Cardiac muscle cell (in vitro differentiated cells and primary cell): ENCODE measurements around the gene KIF26A. TPM values are rescaled to one million over a fixed set of nuclear protein-coding genes. Genes with fewer than 3 reads are reported as not detected.

Source experiments
- DNase-seq, 2 donors: peaks; one replicate each; pipeline versions ENCODE4 v3.0.0 to v3.0.0-alpha.2; 2010 to 2017; ENCODE audit warnings: low read depth in 1 of 2, low spot score in 1 of 2
- H3K27ac ChIP-seq: fragments of 200-600 bp; sonication (generic); 2 replicates; pipeline ENCODE4 v1.5.1; 2016
- H3K27me3 ChIP-seq: fragments of 200-600 bp; sonication (generic); 2 replicates; pipeline ENCODE4 v1.6.0; 2016; ENCODE audit warnings: control low read depth
- H3K36me3 ChIP-seq: fragments of 200-600 bp; sonication (generic); 2 replicates; pipeline ENCODE4 v1.5.1; 2016; ENCODE audit warnings: control low read depth
- H3K4me1 ChIP-seq: fragments of 200-600 bp; sonication (generic); 2 replicates; pipeline ENCODE4 v1.8.1; 2017; ENCODE audit warnings: low read depth, mild to moderate bottlenecking, mixed run types
- H3K4me3 ChIP-seq: fragments of 200-600 bp; sonication (generic); 2 replicates; pipeline ENCODE4 v1.5.1; 2016; ENCODE audit warnings: mild to moderate bottlenecking
- H3K9me3 ChIP-seq: fragments of 200-600 bp; sonication (generic); 2 replicates; pipeline ENCODE4 v1.5.1; 2017; ENCODE audit warnings: low read depth, mild to moderate bottlenecking, control low read depth
- polyA plus RNA-seq: library from polyadenylated mRNA; unstranded; fragments of >200 nt; fragmentation: Nextera tagmentation; extraction: Ambion mirVana; gene quantifications from 2 replicates; pipeline ENCODE4 v1.2.1, GENCODE V29; 2016
- total RNA-seq: library from RNA; depleted of rRNA; stranded (reverse); fragments of >200 nt; gene quantifications from 2 replicates; pipeline ENCODE4 v1.2.3, GENCODE V29; 2016
- TF ChIP-seq, protein P1 (sequence below): IDR thresholded peaks from 2 replicates; pipeline ENCODE4 v1.5.1; 2012; ENCODE audit warnings: low read depth, mild to moderate bottlenecking, low read length

KIF26A gene
- total and polyA plus RNA-seq, 2 experiments from 2014 or later, result 9.9 to 74.9 TPM

DNA sequence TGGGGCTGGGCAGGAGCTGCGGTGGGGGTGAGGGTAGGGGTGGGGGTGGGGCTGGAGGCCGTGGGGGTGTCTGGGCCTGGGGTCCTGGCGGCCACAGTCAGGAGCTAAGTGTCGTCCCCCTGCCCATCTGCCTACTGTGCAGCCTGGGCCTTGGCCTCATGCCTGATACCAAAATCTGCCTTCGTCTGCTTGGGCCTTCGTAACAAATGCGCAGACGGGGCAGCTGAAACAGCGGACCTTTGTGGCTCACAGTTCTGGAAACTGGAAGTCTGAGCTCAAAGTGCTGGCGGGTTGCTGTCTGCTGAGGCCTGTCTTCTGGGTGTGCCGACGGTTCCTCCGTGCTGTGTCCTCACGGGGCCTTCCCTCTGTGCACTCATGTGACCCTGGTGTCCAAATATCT is 61.7 kb downstream of the KIF26A start:
- H3K36me3 ChIP-seq, result no peaks in the 10 kb centered on the region
- H3K4me3 ChIP-seq, result no peak overlapping the region
- no peaks in the 10 kb centered on the region for H3K27me3 ChIP-seq
- H3K9me3 ChIP-seq, result no peaks in the 10 kb centered on the region
- H3K4me1 ChIP-seq, result no peaks in the 10 kb centered on the region
- DNase-seq, result no peak
- TF ChIP-seq, protein P1, sequence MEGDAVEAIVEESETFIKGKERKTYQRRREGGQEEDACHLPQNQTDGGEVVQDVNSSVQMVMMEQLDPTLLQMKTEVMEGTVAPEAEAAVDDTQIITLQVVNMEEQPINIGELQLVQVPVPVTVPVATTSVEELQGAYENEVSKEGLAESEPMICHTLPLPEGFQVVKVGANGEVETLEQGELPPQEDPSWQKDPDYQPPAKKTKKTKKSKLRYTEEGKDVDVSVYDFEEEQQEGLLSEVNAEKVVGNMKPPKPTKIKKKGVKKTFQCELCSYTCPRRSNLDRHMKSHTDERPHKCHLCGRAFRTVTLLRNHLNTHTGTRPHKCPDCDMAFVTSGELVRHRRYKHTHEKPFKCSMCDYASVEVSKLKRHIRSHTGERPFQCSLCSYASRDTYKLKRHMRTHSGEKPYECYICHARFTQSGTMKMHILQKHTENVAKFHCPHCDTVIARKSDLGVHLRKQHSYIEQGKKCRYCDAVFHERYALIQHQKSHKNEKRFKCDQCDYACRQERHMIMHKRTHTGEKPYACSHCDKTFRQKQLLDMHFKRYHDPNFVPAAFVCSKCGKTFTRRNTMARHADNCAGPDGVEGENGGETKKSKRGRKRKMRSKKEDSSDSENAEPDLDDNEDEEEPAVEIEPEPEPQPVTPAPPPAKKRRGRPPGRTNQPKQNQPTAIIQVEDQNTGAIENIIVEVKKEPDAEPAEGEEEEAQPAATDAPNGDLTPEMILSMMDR, result no peak
- H3K27ac ChIP-seq, result no peak overlapping the region

- H3K27me3 ChIP-seq, result no peaks in the 10 kb centered on the region
- no peaks in the 10 kb centered on the region for H3K36me3 ChIP-seq
- peaks cover 2% of the 10 kb centered on the region for H3K4me1 ChIP-seq
- H3K27ac ChIP-seq, result no peak overlapping the region
- no peaks in the 10 kb centered on the region for H3K9me3 ChIP-seq
- no peak overlapping the region for H3K4me3 ChIP-seq
- TF ChIP-seq, protein P1, result no peak
- DNase-seq, result no peak
Observed at GRCh38 chr14:104200591-104200990, 62.2 kb downstream of the KIF26A start.

DNA sequence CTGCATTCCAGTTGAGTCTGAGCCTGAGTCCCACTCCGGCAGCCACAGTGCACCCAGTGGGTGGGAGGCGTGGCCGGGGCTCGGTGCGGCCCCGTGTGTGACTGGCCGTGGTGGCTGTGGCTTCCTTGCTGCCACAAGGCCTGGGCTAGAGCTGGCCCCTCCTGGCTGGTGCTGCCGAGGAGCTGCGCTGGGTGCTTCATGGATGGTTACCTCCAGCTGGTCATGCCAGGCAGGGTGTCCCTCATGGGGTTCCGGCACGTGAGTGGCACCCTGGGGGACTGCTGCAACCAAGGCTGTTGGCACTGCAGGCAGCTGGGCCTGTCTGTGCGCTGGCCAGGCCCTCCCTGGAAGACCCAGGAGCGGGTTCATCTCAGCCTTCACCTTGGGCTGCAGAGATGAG is 62.7 kb downstream of the KIF26A start:
- H3K27ac ChIP-seq, result no peak overlapping the region
- H3K4me3 ChIP-seq, result no peak overlapping the region
- H3K36me3 ChIP-seq, result no peaks in the 10 kb centered on the region
- H3K27me3 ChIP-seq, result no peaks in the 10 kb centered on the region
- H3K9me3 ChIP-seq, result no peaks in the 10 kb centered on the region
- TF ChIP-seq, protein P1, result no peak
- peaks cover 5% of the 10 kb centered on the region for H3K4me1 ChIP-seq
- no peak for DNase-seq

DNA sequence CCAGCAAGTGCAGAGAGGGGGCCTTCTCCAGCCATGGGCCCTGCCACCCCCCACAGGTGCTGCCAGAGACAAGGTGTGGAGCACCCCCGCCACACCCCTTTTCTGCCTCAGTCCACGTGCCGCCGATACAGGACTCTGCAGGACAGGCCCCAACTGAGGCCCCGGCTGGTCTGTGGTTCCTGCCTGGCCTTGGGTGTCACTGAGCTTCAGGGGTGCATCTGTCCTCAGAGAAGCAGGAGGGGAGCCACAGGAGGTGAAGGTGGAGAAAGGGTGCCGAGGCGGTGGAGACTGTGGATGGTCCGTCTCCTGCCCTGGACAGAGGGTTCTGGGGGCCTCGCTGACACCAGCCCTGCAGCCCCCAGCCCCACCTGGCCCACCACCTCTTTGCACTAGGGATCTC is 63.1 kb downstream of the KIF26A start:
- Histone ChIP-seq H3K9me3 (no peaks in the 10 kb centered on the region), H3K27me3 (no peaks in the 10 kb centered on the region), H3K4me1 (peaks cover 8% of the 10 kb centered on the region), H3K27ac (no peak overlapping the region), H3K4me3 (no peak overlapping the region), H3K36me3 (no peaks in the 10 kb centered on the region)
- DNase-seq, result no peak
- TF ChIP-seq, protein P1, result no peak

GRCh38 chr14:104202259-104203070 is 64.1 kb downstream of the KIF26A start:
- Histone ChIP-seq H3K9me3 (no peaks in the 10 kb centered on the region), H3K36me3 (no peaks in the 10 kb centered on the region), H3K4me3 (no peak overlapping the region), H3K27me3 (no peaks in the 10 kb centered on the region), H3K27ac (no peak overlapping the region), H3K4me1 (peaks cover 12% of the 10 kb centered on the region)
- DNase-seq, result no peak
- TF ChIP-seq, protein P1, result no peak
